Measurements from ENCODE around the gene ECT2L.

- TF ChIP-seq POLR2AphosphoS5 (IDR thresholded peaks at IDR 0.05; ENCODE audit: low read depth, low read length) (no peak), PAX5 (IDR thresholded peaks at IDR 0.05; ENCODE audit: insufficient read depth, low read length, severe bottlenecking) (no peak), TAF1 (IDR thresholded peaks at IDR 0.05; ENCODE audit: low read depth, low read length) (no peak), POLR2A (IDR thresholded peaks at IDR 0.05; ENCODE audit: low read depth, low read length) (no peak)
Measured at GRCh38 chr6:138863321-138863720, 67.4 kb downstream of the ECT2L start.

All from GM12891 (cell line).